Aorta (tissue), 5 donors: ENCODE results near the gene ENGASE. TPM values are rescaled to one million over a fixed set of nuclear protein-coding genes. Genes with fewer than 3 reads are reported as not detected.

Experiments
- ATAC-seq: fragments of 200-7000 bp; cut with Tn5 transposase; one replicate; pipeline ENCODE4 v1.9.1; 2022; ENCODE audit warnings: moderate library complexity; ENCODE audit not compliant: low FRiP score
- DNase-seq, 2 donors: peaks; one replicate each; pipeline ENCODE4 v3.0.0-alpha.2; 2020
- H3K27ac ChIP-seq, 2 donors: one replicate each; pipeline ENCODE4 v1.5.1; 2013; ENCODE audit warnings: low read length in 2 of 2, mild to moderate bottlenecking in 2 of 2, moderate library complexity in 2 of 2, control low read depth in 1 of 2, inconsistent platforms in 1 of 2, low read depth in 1 of 2
- H3K27me3 ChIP-seq, 2 donors: one replicate each; pipeline ENCODE4 v1.6.1; 2013; ENCODE audit warnings: control low read depth in 1 of 2, low read length in 1 of 2, mild to moderate bottlenecking in 1 of 2, moderate library complexity in 1 of 2; ENCODE audit not compliant: insufficient read depth in 2 of 2, control insufficient read depth in 1 of 2
- H3K36me3 ChIP-seq, 2 donors: one replicate each; pipeline ENCODE4 v1.6.1; 2013; ENCODE audit warnings: control low read depth in 1 of 2, low read length in 1 of 2, mild to moderate bottlenecking in 1 of 2; ENCODE audit not compliant: insufficient read depth in 2 of 2, control insufficient read depth in 1 of 2
- H3K4me1 ChIP-seq, 2 donors: one replicate each; pipeline ENCODE4 v1.6.1; 2013; ENCODE audit warnings: low read length in 2 of 2, control low read depth in 1 of 2, mild to moderate bottlenecking in 1 of 2, moderate library complexity in 1 of 2; ENCODE audit not compliant: insufficient read depth in 2 of 2, control insufficient read depth in 1 of 2
- H3K4me3 ChIP-seq, 2 donors: one replicate each; pipeline ENCODE4 v1.5.1; 2013; ENCODE audit warnings: low read length in 2 of 2, control low read depth in 1 of 2, mild to moderate bottlenecking in 1 of 2
- H3K9me3 ChIP-seq: one replicate; pipeline ENCODE4 v1.6.1; 2013; ENCODE audit warnings: mild to moderate bottlenecking, low read length; ENCODE audit not compliant: control insufficient read depth
- WGBS, 2 donors: extraction: QIAGEN DNeasy Blood & Tissue Kit; methylation state at CpG; one replicate each; pipeline ENCODE4 v1.1.7; 2013; 5-methylcytosine and 5-hydroxymethylcytosine counted together
- intact Hi-C, 2 donors: fragments of 100-400 bp; cut with DNase I; formaldehyde crosslinking; loops; one replicate each; pipeline versions ENCODE4 v1.14.2 to v1.15.0; 2022
- polyA plus RNA-seq, 2 donors: library from polyadenylated mRNA; stranded (reverse); fragments of 200-250 nt; gene quantifications; one replicate each; pipeline ENCODE4 v1.2.3, GENCODE V29; 2013
- total RNA-seq, 2 donors: library from RNA; stranded (reverse); fragmentation: NEBNext Ultra II Directional; extraction: Animal tissue kit (Norgen Biotek cat#: 25700); gene quantifications; one replicate each; pipeline ENCODE4 v1.2.1, GENCODE V29; 2021
- donor health status: healthy with polysubstance abuse.
- donor health status: Bipolar disorder and iron deficiency.
- donor health status: DM: no; HTN: no; CAD: no.
- donor health status: DM: no; HTN: no; CAD: no.
- donor health status: DM: yes; HTN: yes; CAD: no.

Gene ENGASE
- total and polyA plus RNA-seq, 4 donors, result 7.0 to 60.5 (median 51.6) TPM

DNA sequence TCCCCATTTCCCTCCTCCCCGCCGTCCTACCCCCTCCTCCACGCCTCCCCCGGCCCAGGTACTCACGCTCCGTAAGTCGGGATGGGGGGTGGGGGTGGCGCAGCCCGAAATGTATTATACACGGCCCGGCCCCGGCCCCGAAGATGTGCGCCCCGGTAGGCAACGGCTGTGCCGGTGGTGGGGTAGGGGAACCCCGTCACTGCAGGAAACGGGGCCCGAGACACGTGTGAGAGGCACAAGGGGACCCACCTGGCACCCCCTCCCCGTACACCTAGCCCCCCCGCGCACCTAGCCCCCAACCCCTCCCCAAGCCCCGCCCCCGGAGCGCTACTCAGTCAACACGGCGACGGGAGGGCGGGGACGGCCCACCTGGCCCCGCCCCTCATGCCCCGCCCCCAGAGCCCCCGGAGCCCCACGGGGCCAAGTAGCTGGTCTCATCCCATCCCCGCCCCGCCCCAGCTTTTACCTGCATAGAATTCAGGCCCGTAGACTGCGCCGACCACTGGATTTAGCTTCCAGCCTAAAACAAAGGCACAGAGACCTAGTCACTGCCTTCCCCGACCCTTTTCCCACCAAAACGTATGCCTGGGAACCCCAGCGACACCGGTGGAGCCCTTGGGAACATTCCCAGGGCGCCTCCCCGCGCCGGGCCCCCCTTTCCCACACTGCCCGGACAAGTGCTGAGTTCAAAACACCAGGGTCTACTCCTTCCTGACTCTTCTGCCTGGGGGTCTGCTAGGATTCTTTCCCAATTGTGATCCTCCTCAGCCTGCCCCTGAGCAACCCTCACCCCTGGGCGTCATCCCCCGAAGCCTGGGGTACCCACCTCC, 22.8 kb downstream of the ENGASE start:
- no peaks in the 10 kb centered on the region for H3K27me3 ChIP-seq
- WGBS, 2 donors, result 7 to 9% methylated on average over 45 to 52 of the region's 52 CpGs

DNA sequence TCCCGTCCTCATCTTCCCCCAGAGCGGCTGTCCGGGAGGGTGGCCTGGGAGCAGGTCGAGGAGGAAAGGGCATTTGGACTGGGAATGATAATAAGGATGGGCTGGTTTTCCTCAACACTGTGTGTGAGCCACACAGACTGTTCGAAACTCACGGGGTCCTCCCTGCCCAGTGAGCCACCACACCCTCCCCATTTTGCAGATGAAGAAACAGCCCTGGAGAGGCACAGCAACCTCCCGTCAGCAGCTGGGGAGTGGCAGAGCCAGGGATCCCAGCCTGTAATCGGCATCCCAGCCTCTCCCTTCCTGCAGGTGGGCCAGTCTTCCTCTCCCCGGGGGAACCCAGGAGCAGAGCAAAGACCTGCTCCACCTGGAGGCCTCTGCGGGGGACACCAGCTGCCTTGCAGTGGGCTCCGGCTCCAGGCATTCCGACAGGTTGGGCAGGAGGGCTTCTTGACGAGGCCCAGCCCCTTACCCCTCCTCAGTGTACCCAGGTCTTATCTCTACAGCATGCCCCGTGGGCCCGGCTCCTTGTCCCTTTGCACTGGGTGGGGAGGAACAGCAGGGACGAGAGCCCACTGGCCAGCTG, 23.8 kb downstream of the ENGASE start:
- no peaks in the 10 kb centered on the region for H3K9me3 ChIP-seq
- H3K27me3 ChIP-seq, result no peaks in the 10 kb centered on the region
- intact Hi-C loops, result no loop called here
- DNase-seq, result no peak
- no peak overlapping the region for H3K27ac ChIP-seq
- no peaks in the 10 kb centered on the region for H3K36me3 ChIP-seq
- ATAC-seq, result no peak
- 38 to 43% methylated on average over 15 to 16 of the region's 16 CpGs for WGBS, 2 donors
- no peak overlapping the region for H3K4me3 ChIP-seq
- no peaks in the 10 kb centered on the region for H3K4me1 ChIP-seq

More for the DNA sequence above, 22.8 kb downstream of the ENGASE start:
- no peak overlapping the region for H3K27ac ChIP-seq
- intact Hi-C loops, result no loop called here
- H3K9me3 ChIP-seq, result no peaks in the 10 kb centered on the region
- H3K4me3 ChIP-seq, result no peak overlapping the region
- DNase-seq (no peak), ATAC-seq (no peak)
- H3K36me3 ChIP-seq, result no peaks in the 10 kb centered on the region
- no peaks in the 10 kb centered on the region for H3K4me1 ChIP-seq

DNA sequence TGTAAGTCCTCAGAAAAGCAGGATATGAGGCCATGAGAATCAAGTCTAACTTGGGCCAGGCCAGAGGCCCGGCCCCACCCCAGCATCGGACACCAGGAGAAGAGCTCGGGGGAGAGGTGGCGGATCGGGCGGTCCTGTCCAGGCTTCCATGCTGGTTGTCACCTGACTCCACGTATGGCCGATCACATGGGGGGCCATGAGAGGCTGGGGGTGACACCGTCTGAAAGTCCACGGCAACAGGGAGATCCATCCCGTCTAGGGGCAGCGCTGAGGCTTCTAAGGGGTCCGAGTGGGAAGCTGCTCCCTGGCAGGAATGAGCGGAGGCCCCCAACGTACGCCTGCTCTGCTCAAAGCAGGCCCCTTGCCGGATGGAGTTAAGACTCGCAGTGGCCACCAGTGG, 25.8 kb downstream of the ENGASE start:
- ATAC-seq, result no peak
- Histone ChIP-seq H3K9me3 (no peaks in the 10 kb centered on the region), H3K27me3 (no peaks in the 10 kb centered on the region), H3K4me1 (no peaks in the 10 kb centered on the region), H3K4me3 (no peak overlapping the region), H3K36me3 (no peaks in the 10 kb centered on the region), H3K27ac (no peak overlapping the region)
- 74 to 79% methylated on average over 18 of the region's 18 CpGs for WGBS, 2 donors
- DNase-seq, result no peak
- intact Hi-C loops, result no loop called here

DNA sequence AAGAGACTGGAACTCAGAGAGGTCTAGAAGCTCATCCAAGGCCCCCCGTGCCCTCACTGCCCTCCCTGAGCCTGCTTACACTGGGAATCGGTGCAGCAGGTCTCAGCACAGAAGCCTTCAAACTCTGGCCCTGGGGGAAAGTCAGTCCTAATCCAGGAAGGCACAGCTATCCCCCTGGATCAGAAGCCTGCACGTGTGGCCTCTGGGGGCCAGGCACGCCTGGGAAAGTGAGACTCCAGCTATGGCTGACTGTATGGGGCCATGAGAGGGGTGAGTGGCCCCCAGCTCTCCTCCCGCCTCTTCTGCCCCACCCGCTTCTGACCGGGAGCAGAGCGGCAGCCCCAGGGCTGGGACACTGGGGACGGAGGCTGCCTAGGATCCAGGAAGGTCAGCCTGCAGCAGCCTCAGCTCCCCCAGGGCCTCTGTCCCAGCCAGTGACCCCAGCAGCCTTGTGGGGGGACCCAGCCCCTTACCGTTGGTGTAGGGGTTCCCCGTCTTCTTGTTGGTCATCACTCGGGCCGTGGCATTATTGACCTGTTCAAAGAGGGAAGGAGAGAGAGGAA, 26.6 kb downstream of the ENGASE start:
- ATAC-seq (no peak), DNase-seq (no peak)
- no peaks in the 10 kb centered on the region for H3K36me3 ChIP-seq
- intact Hi-C loops, result no loop called here
- WGBS, 2 donors, result 50 to 58% methylated on average over 13 of the region's 13 CpGs
- H3K4me1 ChIP-seq, result no peaks in the 10 kb centered on the region
- no peak overlapping the region for H3K4me3 ChIP-seq
- no peaks in the 10 kb centered on the region for H3K9me3 ChIP-seq
- H3K27ac ChIP-seq, result no peak overlapping the region
- no peaks in the 10 kb centered on the region for H3K27me3 ChIP-seq

- Histone ChIP-seq H3K4me1 (no peaks in the 10 kb centered on the region), H3K4me3 (no peak overlapping the region), H3K27ac (no peak overlapping the region), H3K36me3 (no peaks in the 10 kb centered on the region), H3K27me3 (no peaks in the 10 kb centered on the region), H3K9me3 (no peaks in the 10 kb centered on the region)
- intact Hi-C loops, result no loop called here
- DNase-seq (no peak), ATAC-seq (no peak)
- WGBS, 2 donors, result 80 to 89% methylated on average over 7 of the region's 7 CpGs
These were observed 27.6 kb downstream of the ENGASE start for GRCh38 chr17:79102214-79102613.

GRCh38 chr17:79104898-79105600, 30.4 kb downstream of the ENGASE start:
- 74 to 80% methylated on average over 11 to 12 of the region's 12 CpGs for WGBS, 2 donors
- H3K4me1 ChIP-seq, result no peaks in the 10 kb centered on the region
- DNase-seq (no peak), ATAC-seq (no peak)
- H3K4me3 ChIP-seq, result no peak overlapping the region
- H3K27ac ChIP-seq, result no peak overlapping the region
- intact Hi-C loops, result no loop called here
- no peaks in the 10 kb centered on the region for H3K36me3 ChIP-seq
- no peaks in the 10 kb centered on the region for H3K9me3 ChIP-seq
- H3K27me3 ChIP-seq, result no peaks in the 10 kb centered on the region

DNA sequence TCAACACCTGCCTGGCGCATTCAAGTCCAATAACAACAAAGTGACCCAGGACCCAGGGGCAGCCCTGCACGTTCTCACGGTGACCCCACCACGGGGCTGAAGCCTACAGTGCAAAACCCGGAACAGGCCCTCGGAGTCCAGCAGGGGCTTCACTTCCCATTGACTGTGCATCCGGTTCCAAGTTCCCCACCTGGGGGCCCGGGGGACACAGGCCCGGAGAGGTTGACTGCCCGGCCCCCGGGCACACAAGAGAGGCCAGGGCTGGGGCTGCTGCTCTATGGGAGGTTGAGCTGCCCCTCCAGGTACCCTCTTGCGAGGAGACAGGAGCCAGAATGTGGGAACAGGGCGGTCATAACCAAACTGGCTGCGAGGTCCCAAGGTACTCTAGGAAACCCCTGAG, 31.3 kb downstream of the ENGASE start:
- ATAC-seq (no peak), DNase-seq (no peak)
- Histone ChIP-seq H3K9me3 (no peaks in the 10 kb centered on the region), H3K4me3 (no peak overlapping the region), H3K4me1 (no peaks in the 10 kb centered on the region), H3K36me3 (no peaks in the 10 kb centered on the region), H3K27ac (no peak overlapping the region), H3K27me3 (no peaks in the 10 kb centered on the region)
- intact Hi-C loops, result no loop called here
- 81 to 85% methylated on average over 14 of the region's 14 CpGs for WGBS, 2 donors

DNA sequence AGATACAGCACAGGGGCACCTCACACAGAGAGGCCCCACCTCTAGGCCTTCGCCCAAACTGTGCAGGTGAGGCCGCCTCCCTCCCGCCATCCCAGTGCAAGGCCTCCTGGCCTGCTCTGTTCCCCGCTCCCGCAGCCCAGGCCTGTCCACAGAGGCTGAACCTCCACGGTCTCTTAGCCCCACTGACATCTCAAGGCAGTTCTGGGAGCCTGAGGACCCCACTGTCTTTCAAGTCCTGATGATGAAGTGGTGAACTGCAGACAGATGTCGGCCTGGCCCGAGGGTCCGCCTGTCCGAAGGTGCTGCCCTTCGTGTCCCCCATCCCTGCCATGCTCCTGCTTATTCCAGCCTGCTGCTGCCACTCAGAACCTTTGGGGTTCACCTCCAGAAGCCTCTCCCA, 32.3 kb downstream of the ENGASE start:
- Histone ChIP-seq H3K27me3 (no peaks in the 10 kb centered on the region), H3K4me3 (no peak overlapping the region), H3K4me1 (no peaks in the 10 kb centered on the region), H3K36me3 (no peaks in the 10 kb centered on the region), H3K9me3 (no peaks in the 10 kb centered on the region), H3K27ac (no peak overlapping the region)
- ATAC-seq, result no peak
- WGBS, 2 donors, result 94 to 97% methylated on average over 10 to 11 of the region's 11 CpGs
- intact Hi-C loops, result no loop called here
- DNase-seq, result no peak
